Measurements from ENCODE around the gene CYB561D1. TPM values are rescaled to one million over a fixed set of nuclear protein-coding genes. Genes with fewer than 3 reads are reported as not detected.
A peak's percentile ranks its signal among the peaks of the same experiment; 100 is the strongest.

The CYB561D1 gene
- total and polyA plus RNA-seq, 2 of the 13 experiments (the other 11 are each of a cell fraction or from before 2014, with no cell fraction given): 3.9 to 4.1 TPM

- BruUV-seq (replicated peaks): no TSS peak
These were observed 43.7 kb downstream of the CYB561D1 start for GRCh38 chr1:109537450-109538178.

More at GRCh38 chr1:109537450-109538178, 43.7 kb downstream of the CYB561D1 start:
- H4K20me1 ChIP-seq (ENCODE audit: insufficient read depth, low read length): no peaks in the 10 kb centered on the region
- no peak overlapping the region for H3K4me3 ChIP-seq (replicated peaks in 1 of 3; ENCODE audit: insufficient read depth in 1 of 3, low read depth in 2 of 3, low read length in 3 of 3)
- H3K27ac ChIP-seq (ENCODE audit: extremely low read length, insufficient read depth, low read length): no peak overlapping the region
- intact Hi-C loops (cut with micrococcal nuclease; ENCODE audit: unreplicated experiment): no loop called here
- no peaks in the 10 kb centered on the region for H3K36me3 ChIP-seq (replicated peaks in 1 of 2; ENCODE audit: control insufficient read depth in 1 of 2, insufficient read depth in 2 of 2, low read length in 2 of 2)
- no peak for TF ChIP-seq TRIM22 (IDR thresholded peaks at IDR 0.05)
- TF ChIP-seq KDM6A (CRISPR knock-in tag; IDR thresholded peaks at IDR 0.05; ENCODE audit: low read depth): no peak
- TF ChIP-seq, protein P1, sequence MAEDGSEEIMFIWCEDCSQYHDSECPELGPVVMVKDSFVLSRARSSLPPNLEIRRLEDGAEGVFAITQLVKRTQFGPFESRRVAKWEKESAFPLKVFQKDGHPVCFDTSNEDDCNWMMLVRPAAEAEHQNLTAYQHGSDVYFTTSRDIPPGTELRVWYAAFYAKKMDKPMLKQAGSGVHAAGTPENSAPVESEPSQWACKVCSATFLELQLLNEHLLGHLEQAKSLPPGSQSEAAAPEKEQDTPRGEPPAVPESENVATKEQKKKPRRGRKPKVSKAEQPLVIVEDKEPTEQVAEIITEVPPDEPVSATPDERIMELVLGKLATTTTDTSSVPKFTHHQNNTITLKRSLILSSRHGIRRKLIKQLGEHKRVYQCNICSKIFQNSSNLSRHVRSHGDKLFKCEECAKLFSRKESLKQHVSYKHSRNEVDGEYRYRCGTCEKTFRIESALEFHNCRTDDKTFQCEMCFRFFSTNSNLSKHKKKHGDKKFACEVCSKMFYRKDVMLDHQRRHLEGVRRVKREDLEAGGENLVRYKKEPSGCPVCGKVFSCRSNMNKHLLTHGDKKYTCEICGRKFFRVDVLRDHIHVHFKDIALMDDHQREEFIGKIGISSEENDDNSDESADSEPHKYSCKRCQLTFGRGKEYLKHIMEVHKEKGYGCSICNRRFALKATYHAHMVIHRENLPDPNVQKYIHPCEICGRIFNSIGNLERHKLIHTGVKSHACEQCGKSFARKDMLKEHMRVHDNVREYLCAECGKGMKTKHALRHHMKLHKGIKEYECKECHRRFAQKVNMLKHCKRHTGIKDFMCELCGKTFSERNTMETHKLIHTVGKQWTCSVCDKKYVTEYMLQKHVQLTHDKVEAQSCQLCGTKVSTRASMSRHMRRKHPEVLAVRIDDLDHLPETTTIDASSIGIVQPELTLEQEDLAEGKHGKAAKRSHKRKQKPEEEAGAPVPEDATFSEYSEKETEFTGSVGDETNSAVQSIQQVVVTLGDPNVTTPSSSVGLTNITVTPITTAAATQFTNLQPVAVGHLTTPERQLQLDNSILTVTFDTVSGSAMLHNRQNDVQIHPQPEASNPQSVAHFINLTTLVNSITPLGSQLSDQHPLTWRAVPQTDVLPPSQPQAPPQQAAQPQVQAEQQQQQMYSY (CRISPR knock-in tag; IDR thresholded peaks at IDR 0.05): peak; percentile 90
- TF ChIP-seq ZFP37 (CRISPR knock-in tag; IDR thresholded peaks at IDR 0.05; ENCODE audit: borderline replicate concordance): no peak
- TF ChIP-seq ZNF547 (CRISPR knock-in tag; IDR thresholded peaks at IDR 0.05): no peak
- TF ChIP-seq ZNF121 (CRISPR knock-in tag; IDR thresholded peaks at IDR 0.05): no peak
- FAIRE-seq: no peak
- no peaks in the 10 kb centered on the region for H3K79me2 ChIP-seq (ENCODE audit: insufficient read depth, low read length)
- no peak overlapping the region for H3K9ac ChIP-seq (ENCODE audit: insufficient read depth, low read depth, low read length)
- POLR2A ChIA-PET: interaction anchor here (0.8 to 1.1 kb wide), 2 partner anchors 9 to 24 kb away, joined by 3 read pairs; no protein-coding TSS in a partner anchor
- H3K9me3 ChIP-seq (ENCODE audit: low read length): no peaks in the 10 kb centered on the region
- H3K4me2 ChIP-seq (ENCODE audit: low read depth, low read length): 0 out of 2 replicates have a peak overlapping the region, but pooled peaks have one; percentile 22
- WGBS (ENCODE audit: low lambda C conversion rate): 20% methylated on average over 8 of the region's 9 CpGs
- H3K4me1 ChIP-seq (ENCODE audit: insufficient read depth, low read length): peaks cover 22% of the 10 kb centered on the region; the same call in 1 of the 2 replicates
- CTCF ChIA-PET (ENCODE audit: low intra/inter-chr PET ratio, low total read pairs): no interaction called here
- DNase-seq (ENCODE audit: low spot score): no peak
- ATAC-seq: no peak
- no peak overlapping the region for H2AFZ ChIP-seq (ENCODE audit: low read length)
- H3K27me3 ChIP-seq (ENCODE audit: control insufficient read depth in 1 of 2, insufficient read depth in 2 of 2, low read length in 2 of 2): peaks cover 5 to 21% of the 10 kb centered on the region in 2 experiments; a peak in 3 of 5 replicates
- in situ Hi-C loops (cut with HindIII; ENCODE audit: extremely low pct_ligation_motif_present, low pct_unique_long_range_greater_than_20kb): loop anchor here (10.0 kb wide), 1 partner anchor 273 kb away; no protein-coding TSS in a partner anchor
